NCI-H128 (cell line): ENCODE results near the gene SEPHS2.

ENCODE experiments used
- DNase-seq: peaks from one replicate; lab custom pipeline; 2025; ENCODE audit not compliant: unreplicated experiment; lab: John Stamatoyannopoulos, UW

The SEPHS2 gene

DNA sequence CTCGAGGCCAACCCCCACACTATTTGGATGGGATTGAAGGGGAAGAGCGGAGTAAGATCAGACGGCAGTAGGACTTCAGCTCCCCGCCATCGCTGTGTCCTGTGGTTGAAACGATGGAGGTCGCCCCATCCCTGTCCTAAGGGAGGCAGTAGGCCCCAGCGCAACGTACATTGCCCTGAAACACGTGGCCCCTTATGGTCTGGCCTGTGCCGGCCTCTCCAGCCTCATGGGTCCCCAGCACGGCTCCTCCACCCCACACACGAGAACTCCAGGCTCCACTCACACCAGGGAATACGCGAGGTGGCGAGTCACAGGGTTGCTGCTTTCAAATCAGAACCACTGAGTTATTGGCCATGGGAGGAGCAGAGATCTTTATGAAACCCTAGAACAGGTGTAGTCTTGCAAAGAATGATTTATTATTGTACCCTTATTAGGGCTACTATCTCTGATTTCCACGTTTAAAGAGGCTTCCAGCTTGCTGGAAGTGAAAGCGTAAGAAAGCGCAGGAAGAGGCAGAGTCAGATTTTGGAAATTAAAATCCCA, 15.2 kb downstream of the SEPHS2 start:
- DNase-seq: no peak

DNA sequence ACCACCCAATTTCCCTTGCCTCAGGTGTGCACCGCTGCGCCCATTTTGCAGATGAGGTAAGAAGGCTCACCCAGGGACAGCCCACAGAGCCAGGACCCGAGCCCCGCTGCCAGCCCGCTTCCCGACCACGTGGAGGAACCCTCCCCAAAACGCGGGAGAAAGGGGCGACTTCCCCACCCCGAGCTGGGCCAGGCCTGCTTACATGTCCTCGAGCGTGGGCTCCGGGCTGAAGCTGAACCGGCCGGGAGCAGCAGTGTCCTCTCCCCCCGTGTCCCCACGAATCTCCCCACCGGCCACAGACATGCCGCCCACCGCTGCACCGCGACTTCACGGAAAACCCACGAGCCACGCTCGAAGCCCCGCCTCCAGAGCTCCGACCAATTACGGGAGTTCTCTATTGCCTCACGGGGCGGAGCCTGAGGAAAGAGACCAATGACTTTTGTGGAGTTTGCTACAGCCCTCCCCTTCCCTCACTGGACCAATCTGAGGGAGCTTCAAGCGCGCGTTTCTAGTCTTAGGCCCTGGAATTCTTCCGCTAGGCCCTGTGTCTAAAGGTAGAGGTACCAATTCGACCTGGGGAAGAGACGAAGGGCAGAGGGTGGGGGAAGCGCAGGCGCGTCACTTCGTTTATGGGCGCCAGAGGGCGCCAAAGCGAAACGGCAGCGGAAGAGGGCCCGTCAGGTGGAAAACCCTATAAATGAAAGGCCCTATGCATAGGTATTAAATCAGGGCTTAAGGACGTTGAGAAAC, 15.8 kb downstream of the SEPHS2 start, which contains the start of gene DCTPP1:
DCTPP1 (minus strand) TSS at position 353 of the 750 bp plus-strand sequence; CDS start at position 303, 50 bp downstream.
- DNase-seq: peak; percentile 97

DNA sequence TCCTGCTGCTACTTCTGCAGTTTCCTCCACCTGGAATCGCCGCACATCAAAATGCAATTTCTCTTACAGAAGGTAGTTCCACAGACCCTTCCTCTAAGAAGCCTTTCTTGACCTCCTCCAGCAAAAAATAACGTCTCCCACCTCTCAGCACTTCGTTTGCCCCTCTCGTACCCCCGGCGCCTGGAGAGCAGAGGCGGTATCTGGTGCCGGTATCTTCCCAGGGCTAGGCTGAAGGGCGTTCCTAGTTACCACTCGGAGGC, 16.3 kb downstream of the SEPHS2 start:
- DNase-seq: no peak

DNA sequence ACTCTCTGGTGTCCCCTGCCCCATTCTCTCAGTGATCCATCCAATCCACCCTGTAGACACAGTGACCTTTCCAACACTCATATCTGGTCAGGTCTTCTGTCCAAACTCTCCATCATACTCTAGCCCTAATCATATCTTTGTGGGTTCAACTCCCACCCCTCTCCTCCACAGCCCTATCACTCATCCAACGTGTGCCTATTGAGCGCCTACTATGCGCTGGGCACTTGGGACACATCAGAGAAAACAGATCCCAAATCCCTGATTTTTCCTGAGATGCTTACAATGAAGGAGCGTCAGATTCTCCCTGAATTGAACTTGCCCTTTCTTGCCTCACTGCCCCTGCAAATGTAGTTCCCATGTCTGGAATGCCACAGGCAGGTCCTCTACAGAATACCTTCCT, 17.6 kb downstream of the SEPHS2 start:
- DNase-seq: no peak

GRCh38 chr16:30421010-30421409, 24.7 kb downstream of the SEPHS2 start:
- DNase-seq: no peak

GRCh38 chr16:30418350-30419181, 27.1 kb downstream of the SEPHS2 start:
- DNase-seq: no peak

DNA sequence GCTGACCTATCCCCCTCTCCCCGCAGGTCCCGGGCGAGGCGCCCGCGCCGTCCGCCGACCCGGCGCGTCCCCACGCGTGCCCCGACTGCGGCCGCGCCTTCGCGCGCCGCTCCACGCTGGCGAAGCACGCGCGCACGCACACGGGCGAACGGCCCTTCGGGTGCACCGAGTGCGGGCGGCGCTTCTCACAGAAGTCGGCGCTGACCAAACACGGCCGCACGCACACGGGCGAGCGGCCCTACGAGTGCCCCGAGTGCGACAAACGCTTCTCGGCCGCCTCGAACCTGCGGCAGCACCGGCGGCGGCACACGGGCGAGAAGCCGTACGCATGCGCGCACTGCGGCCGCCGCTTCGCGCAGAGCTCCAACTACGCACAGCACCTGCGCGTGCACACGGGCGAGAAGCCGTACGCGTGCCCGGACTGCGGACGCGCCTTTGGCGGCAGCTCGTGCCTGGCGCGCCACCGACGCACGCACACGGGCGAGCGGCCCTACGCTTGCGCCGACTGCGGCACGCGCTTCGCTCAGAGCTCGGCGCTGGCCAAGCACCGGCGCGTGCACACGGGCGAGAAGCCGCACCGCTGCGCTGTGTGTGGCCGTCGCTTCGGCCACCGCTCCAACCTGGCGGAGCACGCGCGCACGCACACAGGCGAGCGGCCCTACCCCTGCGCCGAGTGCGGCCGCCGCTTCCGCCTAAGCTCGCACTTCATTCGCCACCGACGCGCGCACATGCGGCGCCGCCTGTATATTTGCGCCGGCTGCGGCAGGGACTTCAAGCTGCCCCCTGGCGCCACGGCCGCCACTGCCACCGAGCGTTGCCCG, 27.9 kb downstream of the SEPHS2 start:
- DNase-seq: peak; percentile 59

GRCh38 chr16:30416624-30417528, 28.8 kb downstream of the SEPHS2 start:
- no peak for DNase-seq

DNA sequence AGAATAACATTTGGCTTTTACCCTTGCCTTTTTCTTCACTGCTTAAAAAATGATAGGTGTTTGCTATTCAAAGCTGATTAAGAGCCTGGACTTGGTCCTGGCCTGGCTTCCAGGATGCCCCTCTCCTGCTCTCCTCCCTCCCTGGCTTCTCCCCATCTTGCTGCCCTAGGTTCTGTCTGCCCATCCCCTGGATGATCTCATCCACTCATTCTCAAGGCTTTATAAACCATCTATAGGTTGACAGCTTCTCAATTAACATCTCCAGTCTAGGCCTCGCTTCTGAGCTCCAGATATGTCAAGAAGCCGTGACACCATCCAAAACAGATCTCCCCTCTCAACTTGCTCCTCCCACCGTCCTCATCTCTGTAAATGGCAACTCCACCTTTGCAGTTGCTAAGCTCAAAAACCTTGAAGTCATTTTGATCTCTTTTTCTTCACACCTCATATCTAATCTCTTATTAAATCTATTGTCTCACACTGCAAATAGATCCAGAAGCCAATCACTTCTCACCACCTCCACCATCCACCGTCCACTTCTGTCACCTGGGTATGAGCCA, 29.5 kb downstream of the SEPHS2 start:
- DNase-seq: no peak

- no peak for DNase-seq
Observed at GRCh38 chr16:30414159-30414558, 31.5 kb downstream of the SEPHS2 start.

DNA sequence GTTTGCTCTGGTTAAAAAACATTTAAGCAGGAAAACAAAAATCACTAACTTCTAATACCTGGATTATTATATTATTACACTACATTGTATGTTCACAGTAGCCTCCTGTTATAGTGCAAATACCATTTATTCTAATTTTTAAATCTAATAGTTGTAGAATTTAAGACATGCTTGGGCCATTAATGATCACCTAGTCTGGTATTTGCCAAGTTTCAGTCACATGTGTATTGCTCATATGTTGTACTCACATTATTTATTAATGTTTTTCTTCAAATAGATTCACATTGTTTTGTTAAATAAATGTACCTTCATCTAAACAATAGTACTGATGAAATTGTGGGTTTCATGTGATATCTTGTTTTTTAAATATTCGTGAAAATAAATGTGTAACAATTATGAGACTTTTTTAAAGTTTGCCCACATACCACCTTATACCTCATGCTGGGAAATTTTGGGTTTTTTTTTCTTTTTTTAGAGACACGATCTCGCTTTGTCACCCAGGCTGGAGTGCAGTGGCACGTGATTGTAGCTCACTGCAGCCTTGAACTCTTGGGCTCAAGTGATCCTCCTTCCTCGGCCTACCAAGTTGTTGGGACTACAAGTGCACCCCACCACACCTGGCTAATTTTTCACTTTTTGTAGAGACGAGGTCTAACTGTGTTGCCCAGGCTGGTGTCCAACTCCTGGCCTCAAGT, 32.4 kb downstream of the SEPHS2 start:
- no peak for DNase-seq

DNA sequence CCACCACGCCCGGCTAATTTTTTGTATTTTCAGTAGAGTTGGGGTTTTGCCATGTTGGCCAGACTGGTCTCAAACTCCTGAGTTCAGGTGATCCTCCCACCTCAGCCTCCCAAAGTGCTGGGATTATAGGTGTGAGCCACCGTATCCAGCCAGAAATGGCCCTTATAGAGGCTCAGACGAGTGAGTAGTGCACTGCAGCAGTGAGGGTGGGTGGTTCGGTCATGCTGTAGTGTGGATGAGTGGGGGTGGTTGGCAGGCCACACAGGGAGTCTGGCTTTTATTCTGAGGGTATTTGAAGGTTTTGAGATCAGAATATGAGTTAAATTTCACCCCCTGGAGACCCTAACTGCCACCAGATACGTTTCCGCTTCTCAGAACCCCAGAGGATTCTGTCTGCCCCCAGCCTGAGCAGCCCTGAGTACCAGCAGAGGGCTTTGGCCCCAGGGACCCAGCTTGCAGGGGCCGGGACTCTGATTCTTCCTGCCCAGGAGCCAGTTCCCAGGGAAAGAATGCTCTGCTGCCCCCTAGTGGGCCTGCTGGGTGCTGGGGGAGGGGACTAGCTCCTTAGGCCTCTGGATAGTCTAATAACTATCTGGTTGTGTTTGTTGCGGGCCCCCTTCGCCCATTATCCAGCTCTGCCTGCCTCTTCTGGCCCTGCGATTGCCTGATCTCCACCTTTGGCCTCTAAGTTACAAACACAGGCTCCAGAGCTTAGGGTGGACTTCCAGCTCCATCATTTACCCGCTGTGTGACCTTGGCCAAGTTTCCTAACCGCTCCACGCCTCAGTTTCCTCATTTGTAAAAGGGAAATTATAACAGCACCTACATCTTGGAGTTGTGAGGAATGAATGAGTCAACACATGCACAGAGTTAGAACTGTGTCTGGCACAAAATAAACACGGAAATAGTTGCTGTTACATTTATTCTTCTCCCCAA, 36.3 kb downstream of the SEPHS2 start:
- DNase-seq: peak; percentile 80

DNA sequence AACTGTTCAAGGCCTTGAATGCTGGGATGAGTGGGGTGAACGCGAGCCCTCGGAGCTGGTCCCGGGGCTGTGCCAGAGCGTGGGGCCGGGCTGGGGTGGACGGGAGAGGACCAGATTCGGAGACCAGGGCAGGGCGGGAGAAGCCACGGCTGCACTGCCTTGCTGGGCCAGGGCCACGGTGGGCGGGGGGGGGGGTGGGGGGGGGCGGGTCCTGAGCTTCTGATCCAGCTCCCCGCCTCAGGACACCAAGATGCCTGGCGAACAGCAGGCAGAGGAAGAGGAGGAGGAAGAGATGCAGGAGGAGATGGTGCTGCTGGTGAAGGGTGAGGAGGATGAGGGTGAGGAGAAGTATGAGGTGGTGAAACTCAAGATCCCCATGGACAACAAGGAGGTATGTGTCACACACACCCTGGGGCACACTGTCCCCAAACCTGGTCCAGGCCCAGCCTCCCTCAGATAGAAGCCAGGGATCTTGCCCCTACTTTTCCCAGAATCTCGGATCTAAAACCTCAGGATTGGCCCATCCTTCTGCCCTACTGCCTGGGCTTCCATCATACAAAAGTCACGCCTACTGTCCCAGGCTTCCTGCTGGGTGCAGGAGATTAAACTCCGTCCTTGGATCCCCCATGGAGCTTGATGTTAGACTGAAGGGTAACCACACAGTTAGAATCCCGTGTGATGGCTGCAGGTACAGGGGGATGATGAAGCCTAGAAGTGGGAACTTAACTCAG, 37.7 kb downstream of the SEPHS2 start:
- no peak for DNase-seq

DNA sequence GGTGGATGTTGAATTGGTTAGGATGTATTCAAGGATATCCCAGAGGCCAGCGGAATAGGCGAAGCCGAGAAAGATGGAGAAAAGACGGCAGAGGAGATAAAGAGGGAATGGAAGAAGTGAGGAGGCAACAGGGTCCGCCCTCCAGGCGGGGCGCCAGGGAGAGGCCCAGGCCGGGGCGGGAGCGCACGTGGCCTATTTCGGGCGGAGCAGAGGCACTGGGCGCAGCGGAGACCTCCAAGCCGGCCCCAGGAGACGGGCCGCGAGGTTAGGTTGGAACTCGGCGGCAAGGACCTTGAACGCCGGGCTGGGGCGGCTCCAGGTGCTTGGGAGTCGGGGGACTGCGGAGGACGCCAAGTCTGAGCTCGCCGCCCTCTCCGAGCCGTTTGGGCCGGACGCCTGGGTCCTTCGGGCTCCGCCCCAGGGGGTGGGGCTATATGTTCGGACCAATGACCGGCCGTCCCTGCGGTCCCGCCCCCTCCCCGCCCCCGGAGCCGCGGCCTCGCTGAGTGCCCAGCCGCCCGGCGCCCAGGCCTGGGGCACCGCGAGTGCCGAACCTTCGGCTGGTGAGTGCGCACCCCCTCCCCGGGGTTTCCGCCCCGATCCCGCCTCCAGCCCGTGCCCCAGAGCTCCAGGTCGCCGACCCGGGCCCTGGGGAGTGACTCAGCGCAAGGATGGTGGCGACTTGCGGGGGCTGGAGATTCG, 38.4 kb downstream of the SEPHS2 start, which contains the start of gene ZNF771:
ZNF771 (plus strand) TSS at position 505 of the 702 bp plus-strand sequence. CDS start 448 bp downstream, outside the sequence.
- peak; percentile 36 for DNase-seq

DNA sequence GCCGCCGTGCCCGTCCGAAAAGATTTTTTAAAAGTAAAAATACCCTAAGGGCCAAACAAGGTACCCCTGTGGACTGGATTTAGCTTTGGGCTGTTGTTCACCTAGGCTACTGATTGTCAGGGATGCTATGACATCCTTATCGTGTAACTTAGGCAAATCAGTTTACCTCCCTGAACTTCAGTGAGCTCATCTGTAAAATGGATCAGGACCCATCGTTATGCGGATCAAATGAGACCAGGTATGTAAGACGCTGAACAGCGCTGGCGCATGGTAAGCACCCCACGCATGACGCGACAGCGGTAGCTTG, 38.9 kb downstream of the SEPHS2 start:
- no peak for DNase-seq

DNA sequence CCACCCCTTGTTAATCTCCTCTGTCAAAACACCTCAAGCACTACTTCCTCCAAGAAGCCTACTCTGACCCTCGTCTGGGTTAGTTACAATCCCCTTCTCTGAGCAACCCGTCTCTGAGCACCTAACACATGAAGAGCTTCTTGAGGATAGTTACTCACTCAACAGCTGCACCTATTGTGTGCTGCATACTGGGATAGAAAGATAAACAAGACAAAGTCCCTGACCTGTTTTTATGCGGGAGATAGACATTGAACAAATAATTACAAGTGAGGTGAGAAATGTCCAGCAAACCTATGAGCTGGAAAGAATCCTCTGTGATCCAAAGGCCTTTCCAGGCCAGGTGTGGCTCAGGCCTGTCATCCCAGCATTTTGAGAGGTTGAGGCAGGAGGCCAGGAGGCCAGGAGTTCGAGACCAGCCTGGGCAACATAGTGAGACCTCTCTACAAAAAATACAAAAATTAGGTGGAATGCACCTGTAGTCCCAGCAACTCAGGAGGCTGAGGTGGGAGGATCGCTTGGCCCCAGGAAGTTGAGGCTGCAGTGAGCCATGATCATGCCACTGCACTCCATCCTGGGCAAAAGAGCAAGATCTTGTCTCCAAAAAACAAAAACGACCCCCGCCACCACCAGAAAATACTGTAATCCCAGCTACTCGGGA, 43.8 kb downstream of the SEPHS2 start:
- no peak for DNase-seq
